Measurements from ENCODE around the gene MYH9.

The MYH9 gene

GRCh38 chr22:36284171-36284571 lies 103.6 kb downstream of the MYH9 start:
- no peak overlapping the region for H3K4me3 ChIP-seq (replicated peaks; ENCODE audit: low read depth, low read length)
- TF ChIP-seq, protein P1, sequence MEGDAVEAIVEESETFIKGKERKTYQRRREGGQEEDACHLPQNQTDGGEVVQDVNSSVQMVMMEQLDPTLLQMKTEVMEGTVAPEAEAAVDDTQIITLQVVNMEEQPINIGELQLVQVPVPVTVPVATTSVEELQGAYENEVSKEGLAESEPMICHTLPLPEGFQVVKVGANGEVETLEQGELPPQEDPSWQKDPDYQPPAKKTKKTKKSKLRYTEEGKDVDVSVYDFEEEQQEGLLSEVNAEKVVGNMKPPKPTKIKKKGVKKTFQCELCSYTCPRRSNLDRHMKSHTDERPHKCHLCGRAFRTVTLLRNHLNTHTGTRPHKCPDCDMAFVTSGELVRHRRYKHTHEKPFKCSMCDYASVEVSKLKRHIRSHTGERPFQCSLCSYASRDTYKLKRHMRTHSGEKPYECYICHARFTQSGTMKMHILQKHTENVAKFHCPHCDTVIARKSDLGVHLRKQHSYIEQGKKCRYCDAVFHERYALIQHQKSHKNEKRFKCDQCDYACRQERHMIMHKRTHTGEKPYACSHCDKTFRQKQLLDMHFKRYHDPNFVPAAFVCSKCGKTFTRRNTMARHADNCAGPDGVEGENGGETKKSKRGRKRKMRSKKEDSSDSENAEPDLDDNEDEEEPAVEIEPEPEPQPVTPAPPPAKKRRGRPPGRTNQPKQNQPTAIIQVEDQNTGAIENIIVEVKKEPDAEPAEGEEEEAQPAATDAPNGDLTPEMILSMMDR (IDR thresholded peaks at IDR 0.05; ENCODE audit: low read depth, low read length, missing control alignments), result no peak
- no peak for DNase-seq (ENCODE audit: extremely low read depth, low read depth)

DNA sequence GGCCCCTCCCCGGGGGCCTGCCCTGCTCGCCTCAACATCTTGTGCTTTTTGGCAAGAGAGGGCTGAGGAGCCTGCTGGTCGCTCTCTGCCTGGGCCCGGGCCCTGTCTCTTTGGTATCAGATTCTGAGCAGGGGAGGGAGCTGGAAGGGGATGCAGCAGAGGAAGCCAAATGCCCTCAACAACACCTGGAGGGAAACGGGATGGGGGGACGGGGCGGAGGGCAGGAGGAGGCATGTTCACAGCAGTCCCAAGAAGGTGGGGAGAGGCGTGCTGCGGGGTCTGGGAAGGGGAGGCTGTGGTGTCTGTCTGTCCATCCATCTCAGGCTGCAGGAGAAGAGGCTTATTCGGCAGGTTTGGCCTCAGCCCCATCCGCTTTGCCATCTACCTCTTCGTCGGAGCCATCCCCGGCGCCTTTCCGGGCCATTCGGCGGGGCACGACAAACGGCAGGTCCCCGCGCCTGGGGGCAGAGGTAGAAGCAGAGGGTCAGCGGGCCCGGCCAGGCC lies 105.4 kb downstream of the MYH9 start:
- DNase-seq (ENCODE audit: extremely low read depth, low read depth), result no peak
- TF ChIP-seq, protein P1 (IDR thresholded peaks at IDR 0.05; ENCODE audit: low read depth, low read length, missing control alignments), result no peak
- no peak overlapping the region for H3K4me3 ChIP-seq (replicated peaks; ENCODE audit: low read depth, low read length)

GRCh38 chr22:36281781-36282327 lies 105.9 kb downstream of the MYH9 start:
- TF ChIP-seq, protein P1 (IDR thresholded peaks at IDR 0.05; ENCODE audit: low read depth, low read length, missing control alignments), result no peak
- no peak overlapping the region for H3K4me3 ChIP-seq (replicated peaks; ENCODE audit: low read depth, low read length)
- DNase-seq (ENCODE audit: extremely low read depth, low read depth), result no peak

DNA sequence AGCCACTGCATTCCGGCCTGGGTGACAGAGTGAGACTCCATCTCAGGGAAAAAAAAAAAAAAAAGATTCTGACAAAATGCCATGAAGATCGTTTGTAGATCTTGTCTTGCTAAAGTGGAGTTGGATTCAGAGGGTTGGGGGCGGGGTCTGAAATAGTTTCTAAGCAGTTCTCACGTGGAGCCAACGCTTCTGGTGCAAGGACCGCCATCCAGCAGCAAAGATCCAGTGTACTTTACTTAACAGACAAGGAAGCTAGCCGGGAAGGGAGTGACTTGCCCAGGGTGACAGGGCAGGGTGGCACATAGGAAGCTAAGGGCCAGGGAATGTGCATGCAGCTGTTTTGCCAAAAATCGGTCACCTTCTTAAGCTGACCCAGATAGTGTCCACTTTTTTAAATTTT lies 107.4 kb downstream of the MYH9 start:
- no peak overlapping the region for H3K4me3 ChIP-seq (replicated peaks; ENCODE audit: low read depth, low read length)
- no peak for DNase-seq (ENCODE audit: extremely low read depth, low read depth)

DNA sequence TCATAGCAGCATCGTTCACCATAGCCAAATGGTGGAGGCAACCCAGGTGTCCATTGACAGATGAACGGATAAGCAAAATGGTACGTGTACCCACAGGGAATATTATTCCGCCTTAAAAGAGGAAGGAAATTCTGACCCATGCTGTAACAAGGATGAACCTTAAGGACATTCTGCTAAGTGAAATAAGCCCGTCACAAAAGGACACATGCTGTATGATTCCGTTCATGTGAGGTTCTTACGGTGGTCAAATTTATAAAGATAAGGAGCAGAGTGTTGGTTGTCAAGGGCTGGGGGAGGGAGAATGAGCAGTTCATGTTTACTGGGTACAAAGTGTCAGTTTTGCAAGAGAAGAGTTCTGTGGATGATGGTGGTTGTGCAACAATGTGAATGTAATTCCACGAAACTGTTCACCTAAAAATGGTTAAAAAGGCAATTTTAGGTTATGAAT lies 108.5 kb downstream of the MYH9 start:
- DNase-seq (ENCODE audit: extremely low read depth, low read depth), result no peak

More for the DNA sequence above, 107.4 kb downstream of the MYH9 start:
- TF ChIP-seq, protein P1 (IDR thresholded peaks at IDR 0.05; ENCODE audit: low read depth, low read length, missing control alignments), result no peak

DNA sequence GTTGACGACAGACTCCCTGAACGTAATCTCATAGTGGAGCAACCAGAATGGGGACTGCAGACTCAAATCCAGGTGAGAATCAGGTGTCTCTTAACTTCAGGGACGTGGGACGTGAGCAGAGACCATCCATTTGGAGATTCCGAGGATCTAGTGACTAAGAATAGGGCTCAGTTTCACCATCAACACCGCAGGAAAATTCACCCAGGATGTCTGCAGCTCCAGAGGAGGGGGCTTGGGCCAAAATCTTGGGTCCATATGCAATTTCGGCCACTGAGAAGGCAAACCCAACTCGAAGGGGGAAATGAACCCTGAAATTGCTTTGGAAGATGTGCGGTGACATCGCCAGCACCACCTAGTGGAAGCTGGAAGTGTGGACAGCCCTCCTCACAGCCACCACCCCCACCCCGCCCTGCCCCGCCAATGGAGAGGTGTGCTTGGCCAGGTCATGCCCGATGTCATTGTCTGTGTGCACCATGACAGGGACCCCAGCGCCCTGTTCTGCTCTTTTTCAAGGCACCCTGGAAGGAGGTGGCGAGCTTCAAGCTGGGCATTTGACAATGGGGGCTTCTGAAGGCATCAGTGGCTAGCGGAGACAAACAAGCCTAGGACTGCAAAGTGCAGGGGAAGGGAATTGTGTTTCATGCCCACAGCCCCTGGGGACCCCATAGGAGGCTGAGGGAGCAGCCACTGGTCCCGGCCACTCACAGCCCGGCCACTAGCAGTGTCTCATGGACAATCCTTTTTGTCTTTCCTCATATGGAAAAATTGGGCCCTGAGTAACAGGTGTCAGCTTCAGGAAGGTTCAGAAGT lies 110.1 kb downstream of the MYH9 start:
- TF ChIP-seq, protein P1 (IDR thresholded peaks at IDR 0.05; ENCODE audit: low read depth, low read length, missing control alignments), result peak; percentile 72
- no peak overlapping the region for H3K4me3 ChIP-seq (replicated peaks; ENCODE audit: low read depth, low read length)
- no peak for DNase-seq (ENCODE audit: extremely low read depth, low read depth)

More for the DNA sequence above, 108.5 kb downstream of the MYH9 start:
- H3K4me3 ChIP-seq (replicated peaks; ENCODE audit: low read depth, low read length), result no peak overlapping the region
- TF ChIP-seq, protein P1 (IDR thresholded peaks at IDR 0.05; ENCODE audit: low read depth, low read length, missing control alignments), result no peak
